AG09309 (cell line): ENCODE results near the gene THSD4.

Experiments used
- DNase-seq: peaks from one replicate; pipeline ENCODE4 v3.0.0-alpha.2; 2010; ENCODE audit warnings: low read depth
- H3K4me3 ChIP-seq: 2 replicates; pipeline ENCODE4 v1.5.1; 2011; ENCODE audit warnings: mild to moderate bottlenecking, low read depth, low read length, moderate library complexity; ENCODE audit not compliant: control insufficient read depth
- TF ChIP-seq, protein P1 (sequence below): IDR thresholded peaks from 2 replicates; pipeline ENCODE4 v1.5.1; 2011; ENCODE audit warnings: mild to moderate bottlenecking, low read depth, low read length, inconsistent platforms; ENCODE audit not compliant: insufficient read depth, control insufficient read depth; ENCODE audit errors: missing control alignments

Gene THSD4

DNA sequence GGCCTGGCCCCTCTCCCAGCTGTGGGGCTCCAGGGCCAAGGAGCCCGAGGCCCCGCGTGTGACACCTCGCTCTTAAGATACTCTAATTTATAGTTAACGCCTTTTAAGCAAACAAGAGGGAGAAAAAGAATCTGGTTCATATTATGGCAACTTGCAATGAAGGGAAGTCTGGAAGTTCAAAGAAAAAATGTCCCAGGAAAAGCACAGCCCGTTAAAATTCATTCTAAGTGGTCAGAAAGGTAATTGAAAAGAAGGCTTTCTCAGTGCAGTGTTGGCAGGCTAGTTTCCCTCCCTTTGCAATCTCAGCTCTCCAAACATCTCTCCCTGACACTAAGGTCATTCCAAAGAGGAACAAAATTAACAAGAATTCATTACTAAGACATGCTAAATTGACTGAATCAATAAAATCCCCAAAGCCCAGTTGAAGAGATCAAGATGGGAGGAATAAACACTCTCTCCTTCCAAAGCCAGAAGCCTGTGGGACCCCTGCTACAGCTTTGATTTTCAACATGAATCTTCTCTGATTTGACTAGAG, 339.3 kb downstream of the THSD4 start:
- no peak overlapping the region for H3K4me3 ChIP-seq
- no peak for DNase-seq
- TF ChIP-seq, protein P1, sequence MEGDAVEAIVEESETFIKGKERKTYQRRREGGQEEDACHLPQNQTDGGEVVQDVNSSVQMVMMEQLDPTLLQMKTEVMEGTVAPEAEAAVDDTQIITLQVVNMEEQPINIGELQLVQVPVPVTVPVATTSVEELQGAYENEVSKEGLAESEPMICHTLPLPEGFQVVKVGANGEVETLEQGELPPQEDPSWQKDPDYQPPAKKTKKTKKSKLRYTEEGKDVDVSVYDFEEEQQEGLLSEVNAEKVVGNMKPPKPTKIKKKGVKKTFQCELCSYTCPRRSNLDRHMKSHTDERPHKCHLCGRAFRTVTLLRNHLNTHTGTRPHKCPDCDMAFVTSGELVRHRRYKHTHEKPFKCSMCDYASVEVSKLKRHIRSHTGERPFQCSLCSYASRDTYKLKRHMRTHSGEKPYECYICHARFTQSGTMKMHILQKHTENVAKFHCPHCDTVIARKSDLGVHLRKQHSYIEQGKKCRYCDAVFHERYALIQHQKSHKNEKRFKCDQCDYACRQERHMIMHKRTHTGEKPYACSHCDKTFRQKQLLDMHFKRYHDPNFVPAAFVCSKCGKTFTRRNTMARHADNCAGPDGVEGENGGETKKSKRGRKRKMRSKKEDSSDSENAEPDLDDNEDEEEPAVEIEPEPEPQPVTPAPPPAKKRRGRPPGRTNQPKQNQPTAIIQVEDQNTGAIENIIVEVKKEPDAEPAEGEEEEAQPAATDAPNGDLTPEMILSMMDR = no peak

DNA sequence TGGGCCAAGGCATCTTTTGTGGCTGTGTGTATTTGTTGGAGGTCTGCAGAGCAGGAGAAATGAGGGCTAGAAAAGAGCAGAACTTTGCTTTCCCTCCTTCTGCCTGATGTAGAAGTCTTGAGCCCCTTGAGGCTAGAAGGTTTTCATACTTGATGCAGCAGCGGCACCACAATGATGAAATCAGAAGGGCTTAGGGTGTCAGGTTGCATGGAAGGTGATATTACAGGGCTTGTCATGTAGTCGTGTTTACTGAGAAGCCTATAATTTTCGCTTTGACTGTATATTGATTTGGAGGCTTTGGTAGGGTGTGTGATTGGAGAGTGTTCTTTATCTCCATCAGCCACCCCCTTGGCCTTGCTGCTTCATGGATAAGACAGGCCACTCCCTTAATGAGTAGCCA, 339.8 kb downstream of the THSD4 start:
- TF ChIP-seq, protein P1 = no peak
- H3K4me3 ChIP-seq = no peak overlapping the region
- no peak for DNase-seq

DNA sequence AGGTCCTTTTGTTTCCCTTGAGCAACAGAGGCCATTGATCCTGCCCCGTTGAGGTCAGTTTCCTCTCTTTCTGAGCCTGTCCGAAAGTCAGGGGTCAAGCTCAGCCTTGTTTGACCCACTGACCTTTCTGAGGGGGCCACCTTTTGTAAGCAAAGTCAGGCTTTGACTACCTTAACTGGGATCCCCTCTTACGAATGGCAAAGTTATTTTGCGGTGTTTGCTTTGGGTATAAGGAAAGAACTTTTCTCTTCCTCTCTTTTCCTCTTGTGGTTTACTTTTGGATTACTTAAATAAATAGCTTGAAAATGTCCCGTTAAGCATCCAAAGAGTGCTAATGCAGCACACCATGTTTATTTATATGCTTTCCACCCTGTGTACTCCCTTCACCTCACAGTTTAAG, 340.6 kb downstream of the THSD4 start:
- TF ChIP-seq, protein P1 = no peak
- H3K4me3 ChIP-seq = no peak overlapping the region
- DNase-seq = no peak

DNA sequence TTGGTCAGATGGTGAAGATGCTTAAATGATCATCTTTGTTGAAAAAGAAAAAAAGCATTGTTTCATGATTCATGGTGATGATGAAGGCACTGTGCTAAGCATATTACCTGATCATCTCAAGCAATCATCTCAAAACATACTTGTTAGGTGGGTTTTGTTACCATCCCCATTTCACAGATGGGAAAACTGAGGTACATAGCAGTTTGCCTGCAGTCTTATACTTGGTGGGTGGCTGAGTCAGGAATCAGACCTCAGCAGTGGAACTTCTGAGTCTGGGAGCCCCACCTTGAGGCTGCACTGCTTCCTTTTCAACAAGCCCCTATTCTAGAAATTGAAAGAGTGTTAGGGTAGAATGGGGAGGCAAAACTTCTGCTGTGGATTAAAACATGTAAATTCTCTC, 341.1 kb downstream of the THSD4 start:
- TF ChIP-seq, protein P1 = no peak
- no peak for DNase-seq
- no peak overlapping the region for H3K4me3 ChIP-seq

DNA sequence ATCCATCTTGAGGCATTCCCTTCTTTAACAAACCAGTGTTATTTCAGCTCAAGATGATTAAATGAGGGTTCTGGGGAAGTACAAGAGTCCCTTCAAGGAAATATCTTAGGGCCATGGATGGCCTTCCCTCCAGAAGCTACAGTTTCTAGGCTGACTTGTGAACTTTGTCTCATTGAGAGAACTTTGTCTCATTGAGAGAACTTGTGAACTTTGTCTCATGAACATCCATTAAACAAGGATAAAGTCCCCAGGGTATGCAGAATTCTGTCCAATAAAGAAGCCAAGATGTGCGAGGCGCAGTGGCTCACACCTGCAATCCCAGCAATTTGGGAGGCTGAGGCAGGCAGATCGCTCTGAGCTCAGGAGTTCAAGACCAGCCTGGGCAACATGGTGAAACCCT, 341.5 kb downstream of the THSD4 start:
- DNase-seq = no peak
- no peak overlapping the region for H3K4me3 ChIP-seq
- TF ChIP-seq, protein P1 = no peak

DNA sequence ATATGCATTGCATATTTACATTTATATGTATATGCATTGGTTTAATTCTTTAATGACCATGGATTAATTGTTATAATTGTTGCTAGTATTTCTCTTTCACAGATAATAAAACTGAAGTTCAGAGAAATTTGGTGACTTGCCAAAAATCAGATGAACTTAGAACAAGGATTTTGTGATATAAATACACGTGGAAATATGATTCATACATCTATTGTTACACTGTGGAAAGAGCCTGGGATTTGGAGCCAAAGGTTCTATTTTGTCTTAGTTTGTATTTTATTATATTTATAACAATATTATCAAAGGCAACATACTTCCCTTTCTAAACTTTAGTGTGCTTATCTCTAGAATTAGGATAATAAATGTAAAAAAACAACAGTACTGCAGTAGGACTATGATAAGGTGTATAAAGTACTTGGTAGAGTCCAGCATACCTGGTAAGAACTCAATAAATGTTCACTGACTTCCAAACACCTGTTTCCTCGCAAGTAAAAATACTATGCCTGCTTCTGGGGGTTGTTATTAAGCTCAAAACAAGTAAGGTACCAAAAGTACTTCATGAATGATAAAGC, 342.9 kb downstream of the THSD4 start:
- no peak for DNase-seq
- TF ChIP-seq, protein P1 = no peak
- H3K4me3 ChIP-seq = no peak overlapping the region
